OCI-LY3 (cell line): ENCODE measurements around the gene TMEM132D.

Experiments used
- H2AFZ ChIP-seq: fragments of 200-600, 300-600 bp; shearing (Covaris generic); 2 replicates; pipeline ENCODE4 v1.6.0; 2014; ENCODE audit warnings: antibody characterized with exemption, low read depth, low read length
- H3K27ac ChIP-seq: fragments of 200-600, 300-600 bp; sonication (generic); 2 replicates; pipeline ENCODE4 v1.5.1; 2014; ENCODE audit warnings: mild to moderate bottlenecking, low read length, moderate library complexity, mixed read lengths
- H3K27me3 ChIP-seq: fragments of 200-600, 300-600 bp; sonication (generic); 2 replicates; pipeline ENCODE4 v1.6.1; 2014; ENCODE audit warnings: low read depth, low read length, mixed read lengths
- H3K36me3 ChIP-seq: fragments of 200-600, 300-600 bp; sonication (generic); replicated peaks from 2 replicates; pipeline ENCODE3; 2014; ENCODE audit warnings: low read depth, low read length, mixed read lengths
- H3K4me1 ChIP-seq: fragments of 300-600, 200-600 bp; sonication (generic); 2 replicates; pipeline ENCODE4 v1.6.1; 2014; ENCODE audit warnings: low read length, mixed read lengths
- H3K4me2 ChIP-seq: fragments of 200-600, 300-600 bp; sonication (generic); 2 replicates; pipeline ENCODE4 v1.6.1; 2014; ENCODE audit warnings: low read length, mixed read lengths
- H3K4me3 ChIP-seq: fragments of 300-600, 200-600 bp; sonication (generic); 2 replicates; pipeline ENCODE4 v1.5.1; 2014; ENCODE audit warnings: antibody characterized with exemption, mild to moderate bottlenecking, low read length, moderate library complexity
- H3K79me2 ChIP-seq: fragments of 300-600, 200-600 bp; shearing (Covaris generic); 2 replicates; pipeline ENCODE4 v1.6.1; 2014; ENCODE audit warnings: mild to moderate bottlenecking, low read length, mixed read lengths
- H3K9ac ChIP-seq: fragments of 300-600, 200-600 bp; shearing (Covaris generic); 2 replicates; pipeline ENCODE4 v1.6.0; 2014; ENCODE audit warnings: mild to moderate bottlenecking, low read length, moderate library complexity
- H3K9me3 ChIP-seq: fragments of 200-600, 300-600 bp; shearing (Covaris generic); 2 replicates; pipeline ENCODE4 v1.6.1; 2014; ENCODE audit warnings: low read length, mixed read lengths; ENCODE audit not compliant: insufficient read depth
- H4K20me1 ChIP-seq: fragments of 200-600, 300-600 bp; sonication (generic); 2 replicates; pipeline ENCODE4 v1.6.1; 2016; ENCODE audit warnings: low read length, mixed read lengths; ENCODE audit not compliant: insufficient read depth
- CTCF ChIP-seq: fragments of 200-600, 300-600 bp; sonication (generic); IDR thresholded peaks from 2 replicates; pipeline ENCODE4 v1.5.1; 2014; ENCODE audit warnings: antibody characterized with exemption, low read length, low read depth
- EZH2phosphoT487 ChIP-seq: fragments of 200-600 bp; shearing (Covaris generic); IDR thresholded peaks from 2 replicates; pipeline ENCODE4 v1.6.1; 2018; ENCODE audit warnings: antibody characterized with exemption, mixed run types, low read depth

TMEM132D gene

DNA sequence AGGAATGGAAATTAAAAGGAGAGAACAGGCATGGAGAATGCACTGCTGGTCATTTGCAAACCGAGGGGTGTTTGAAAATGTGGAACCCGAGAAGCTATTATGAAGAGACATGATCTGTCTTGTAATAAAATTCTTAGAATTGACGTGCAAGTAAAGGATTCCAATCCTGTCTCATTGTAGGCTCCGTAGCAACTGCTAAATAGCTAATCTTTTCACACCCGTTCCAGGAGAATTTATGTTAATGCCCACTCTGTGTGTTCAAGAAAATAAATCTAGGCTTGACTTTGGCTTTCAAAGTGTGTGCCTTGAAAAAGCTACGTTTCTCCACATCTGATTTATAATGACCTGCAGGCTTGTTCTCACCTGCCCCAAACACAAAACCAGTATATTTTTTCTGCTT lies 669.6 kb downstream of the TMEM132D start:
- Histone ChIP-seq H3K36me3 (no peaks in the 10 kb centered on the region), H2AFZ (no peak overlapping the region), H3K79me2 (no peaks in the 10 kb centered on the region), H4K20me1 (no peaks in the 10 kb centered on the region), H3K4me2 (no peak overlapping the region), H3K4me1 (no peaks in the 10 kb centered on the region), H3K9ac (no peak overlapping the region), H3K27me3 (no peaks in the 10 kb centered on the region), H3K27ac (no peak overlapping the region), H3K9me3 (no peaks in the 10 kb centered on the region), H3K4me3 (no peak overlapping the region)
- TF ChIP-seq CTCF: no peak
- no peak for TF ChIP-seq EZH2phosphoT487

GRCh38 chr12:129231491-129231890 lies 672.3 kb downstream of the TMEM132D start:
- Histone ChIP-seq H3K27ac (no peak overlapping the region), H3K79me2 (no peaks in the 10 kb centered on the region), H3K9me3 (no peaks in the 10 kb centered on the region), H3K4me3 (no peak overlapping the region), H4K20me1 (no peaks in the 10 kb centered on the region), H3K4me2 (no peak overlapping the region), H3K36me3 (no peaks in the 10 kb centered on the region), H3K9ac (no peak overlapping the region), H3K27me3 (no peaks in the 10 kb centered on the region), H2AFZ (no peak overlapping the region), H3K4me1 (no peaks in the 10 kb centered on the region)
- TF ChIP-seq CTCF (no peak), EZH2phosphoT487 (no peak)

- Histone ChIP-seq H4K20me1 (no peaks in the 10 kb centered on the region), H3K9ac (no peak overlapping the region), H3K4me3 (no peak overlapping the region), H3K36me3 (no peaks in the 10 kb centered on the region), H3K9me3 (no peaks in the 10 kb centered on the region), H3K27ac (no peak overlapping the region), H3K4me2 (no peak overlapping the region), H3K27me3 (no peaks in the 10 kb centered on the region), H3K4me1 (no peaks in the 10 kb centered on the region), H2AFZ (no peak overlapping the region), H3K79me2 (no peaks in the 10 kb centered on the region)
- no peak for TF ChIP-seq CTCF
- no peak for TF ChIP-seq EZH2phosphoT487
These were observed 672.8 kb downstream of the TMEM132D start for GRCh38 chr12:129230995-129231394.

- H4K20me1 ChIP-seq: no peaks in the 10 kb centered on the region
- H3K9ac ChIP-seq: no peak overlapping the region
- H3K27me3 ChIP-seq: no peaks in the 10 kb centered on the region
- no peaks in the 10 kb centered on the region for H3K36me3 ChIP-seq
- H3K4me3 ChIP-seq: no peak overlapping the region
- H2AFZ ChIP-seq: no peak overlapping the region
- TF ChIP-seq CTCF: no peak
- TF ChIP-seq EZH2phosphoT487: no peak
- H3K9me3 ChIP-seq: no peaks in the 10 kb centered on the region
- no peak overlapping the region for H3K4me2 ChIP-seq
- no peak overlapping the region for H3K27ac ChIP-seq
- H3K79me2 ChIP-seq: no peaks in the 10 kb centered on the region
- no peaks in the 10 kb centered on the region for H3K4me1 ChIP-seq
These were observed 677.0 kb downstream of the TMEM132D start for GRCh38 chr12:129226851-129227250.
